Activated CD4-positive, CD25-positive, alpha-beta regulatory T cell (primary cell): ENCODE measurements around the gene STAM2.
"Not testable (repeated sequence)": the region's sequence is repeated elsewhere in the genome, so short reads cannot be mapped to it uniquely, and the experiment has no call there.

ENCODE experiments used
- DNase-seq, 4 experiments: peaks; one replicate each; lab custom pipeline; 2025; lab: John Stamatoyannopoulos, UW

STAM2 gene

DNA sequence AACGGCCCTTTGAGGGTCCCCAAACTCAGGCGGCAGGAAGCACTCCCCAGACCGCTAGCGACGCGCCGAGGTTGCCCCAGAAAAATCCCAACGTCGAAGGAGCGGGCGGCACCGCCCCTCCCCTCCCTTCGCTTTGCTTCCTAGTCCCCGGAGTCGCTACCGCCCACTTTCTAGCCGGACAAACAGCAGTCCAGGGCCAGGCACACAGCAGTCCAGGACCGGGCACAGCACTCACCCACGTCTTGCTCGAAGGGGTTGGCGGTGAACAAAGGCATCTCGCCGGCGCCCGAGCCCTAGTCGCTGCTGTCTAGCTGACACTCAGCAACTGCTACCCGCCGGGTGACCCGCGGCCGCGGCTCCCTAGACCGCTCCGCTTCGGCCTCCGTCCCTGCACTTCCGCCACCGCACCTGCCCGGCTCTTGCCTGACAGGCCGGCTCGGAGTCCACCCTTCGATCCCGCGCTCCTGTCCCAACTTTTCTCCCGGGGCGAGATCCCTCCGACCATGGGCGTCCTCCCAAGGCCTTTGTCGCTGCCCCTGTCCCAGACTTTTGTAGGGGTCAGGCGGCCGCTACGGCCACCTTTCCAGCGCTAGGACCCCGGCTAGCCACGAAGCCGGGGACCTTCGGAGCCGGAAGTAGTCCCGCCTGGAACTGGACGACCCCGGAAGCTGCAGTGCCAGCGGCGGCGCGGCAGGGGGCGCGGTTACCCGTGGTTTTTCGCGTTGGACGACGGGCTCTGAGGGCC is at the start of gene STAM2:
TSS of gene STAM2 (minus strand) at position 396 of the 745 bp plus-strand sequence. CDS start at position 275, 121 bp downstream.
- peak; percentile 84 to 93 (median 88) for DNase-seq

GRCh38 chr2:152223977-152224376 is 48.4 kb upstream of the STAM2 start:
- no peak for DNase-seq

GRCh38 chr2:152222975-152223637 is 47.5 kb upstream of the STAM2 start:
- DNase-seq, result no peak

- no peak for DNase-seq
Measured at GRCh38 chr2:152221839-152222238, 46.3 kb upstream of the STAM2 start.

- DNase-seq, result no peak
Measured at GRCh38 chr2:152219077-152219828, 43.7 kb upstream of the STAM2 start.

- no peak for DNase-seq
Measured at GRCh38 chr2:152201466-152201830, 25.9 kb upstream of the STAM2 start.

DNA sequence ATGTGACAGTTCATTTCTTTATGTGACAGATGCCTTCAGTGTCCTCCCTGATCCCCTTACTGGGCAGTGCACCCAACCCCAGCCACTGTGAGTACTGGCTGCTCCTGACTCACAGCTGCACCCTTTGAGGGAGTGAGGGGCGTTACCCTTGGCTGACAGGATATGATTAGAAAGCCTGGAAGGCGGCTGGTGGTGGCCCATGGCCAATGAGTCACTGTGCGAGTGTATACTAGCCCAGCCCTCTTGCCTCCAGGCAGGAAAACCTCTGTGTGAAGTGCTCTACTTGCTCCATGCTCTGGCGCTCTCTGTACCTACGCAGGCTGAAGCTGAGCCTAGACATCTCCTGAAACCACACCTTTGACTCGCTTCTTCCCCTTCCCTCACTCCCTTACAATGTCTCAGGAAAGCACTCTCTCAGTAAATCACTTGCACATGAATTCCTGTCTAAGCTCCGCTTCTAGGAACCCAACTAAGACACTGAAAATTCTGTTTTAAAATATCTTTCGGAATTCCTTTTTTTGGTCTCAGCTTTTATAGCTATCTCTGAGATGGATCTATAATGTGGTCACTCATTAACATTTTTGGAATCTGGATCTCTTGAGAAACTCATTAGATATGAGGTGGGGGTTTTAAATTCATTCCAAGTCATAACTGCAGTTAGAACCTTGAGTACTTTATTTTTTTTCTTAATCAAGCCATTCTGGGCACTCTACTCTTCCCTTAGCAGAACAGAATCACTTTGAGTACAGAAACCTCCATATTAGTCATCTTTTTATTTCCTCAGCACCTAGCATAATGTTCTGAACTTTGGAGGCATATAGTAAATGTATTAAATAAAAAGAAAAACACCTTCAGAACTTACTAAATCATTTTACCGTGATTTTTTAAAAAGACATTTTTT is 25.3 kb upstream of the STAM2 start:
- DNase-seq, result no peak

GRCh38 chr2:152200101-152200500 is 24.5 kb upstream of the STAM2 start:
- DNase-seq, result no peak

- no peak for DNase-seq
Measured at GRCh38 chr2:152198499-152198898, 22.9 kb upstream of the STAM2 start.

- not testable (repeated sequence) for DNase-seq
Measured at GRCh38 chr2:152197508-152198284, 22.1 kb upstream of the STAM2 start.

GRCh38 chr2:152189622-152190495 is 14.3 kb upstream of the STAM2 start:
- DNase-seq, result no peak

DNA sequence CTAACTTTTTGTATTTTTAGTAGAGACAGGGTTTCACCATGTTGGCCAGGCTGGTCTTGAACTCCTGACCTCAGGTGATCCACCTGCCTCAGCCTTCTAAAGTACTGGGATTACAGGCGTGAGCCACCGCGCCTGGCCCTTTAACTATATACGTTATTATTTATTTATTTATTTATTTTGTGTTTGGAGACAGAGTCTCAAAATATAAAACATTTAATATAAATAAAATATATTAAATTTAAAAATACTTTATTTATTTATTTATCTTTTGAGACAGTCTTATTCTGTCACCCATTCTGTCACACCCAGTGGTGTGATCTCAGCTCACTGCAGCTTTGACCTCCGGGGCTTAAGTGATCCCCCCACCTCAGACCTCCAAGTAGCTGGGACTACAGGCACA is 11.2 kb upstream of the STAM2 start:
- DNase-seq, result not testable (repeated sequence)

GRCh38 chr2:152186262-152186661 is 10.7 kb upstream of the STAM2 start:
- DNase-seq, result no peak

- no peak for DNase-seq
Measured at GRCh38 chr2:152183401-152184073, 8.0 kb upstream of the STAM2 start.

DNA sequence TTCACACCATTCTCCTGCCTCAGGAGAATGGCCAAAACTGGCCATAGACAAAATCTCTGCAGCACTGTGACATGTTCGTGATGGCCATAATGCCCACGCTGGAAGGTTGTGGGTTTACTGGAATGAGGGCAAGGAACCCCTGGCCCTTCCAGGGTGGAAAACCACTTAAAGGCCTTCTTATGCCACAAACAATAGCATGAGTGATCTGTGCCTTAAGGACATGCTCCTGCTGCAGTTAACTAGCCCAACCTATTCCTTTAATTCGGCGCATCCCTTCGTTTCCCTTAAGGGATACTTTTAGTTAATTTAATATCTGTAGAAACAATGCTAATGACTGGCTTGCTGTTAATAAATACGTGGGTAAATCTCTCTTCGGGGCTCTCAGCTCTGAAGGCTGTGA is 2.1 kb upstream of the STAM2 start:
- DNase-seq, result not testable (repeated sequence)

DNA sequence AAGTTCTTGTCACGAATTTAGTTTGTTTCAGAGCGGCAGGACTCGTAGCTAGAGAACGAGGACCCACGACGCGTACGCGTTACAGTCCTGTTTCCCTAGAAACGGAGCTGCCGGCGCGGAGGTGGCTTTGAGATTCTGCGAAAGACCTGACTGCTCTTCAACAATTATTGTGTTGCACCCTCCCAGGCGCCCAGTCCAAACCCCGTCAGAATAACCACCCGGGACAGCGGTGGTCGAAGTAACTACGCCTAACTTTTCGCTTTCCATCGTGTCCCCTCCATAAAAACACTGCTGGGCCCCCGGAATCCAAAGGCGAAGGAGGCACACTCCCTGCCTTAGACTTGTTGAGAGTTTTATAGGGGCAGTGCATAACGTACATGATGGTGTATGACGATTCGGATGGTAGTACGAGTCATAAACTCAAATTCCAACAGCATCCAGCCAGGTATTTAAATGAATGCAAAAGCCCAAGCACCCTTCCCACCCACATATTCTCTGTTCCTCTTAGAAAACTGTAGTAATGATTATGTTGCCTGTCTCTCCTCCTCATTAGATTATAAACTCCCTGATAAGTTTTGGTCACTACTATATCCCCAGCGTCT is 651 bp upstream of the STAM2 start:
- DNase-seq, result no peak

GRCh38 chr2:152175012-152175367 is 573 bp downstream of the STAM2 start:
- no peak for DNase-seq

DNA sequence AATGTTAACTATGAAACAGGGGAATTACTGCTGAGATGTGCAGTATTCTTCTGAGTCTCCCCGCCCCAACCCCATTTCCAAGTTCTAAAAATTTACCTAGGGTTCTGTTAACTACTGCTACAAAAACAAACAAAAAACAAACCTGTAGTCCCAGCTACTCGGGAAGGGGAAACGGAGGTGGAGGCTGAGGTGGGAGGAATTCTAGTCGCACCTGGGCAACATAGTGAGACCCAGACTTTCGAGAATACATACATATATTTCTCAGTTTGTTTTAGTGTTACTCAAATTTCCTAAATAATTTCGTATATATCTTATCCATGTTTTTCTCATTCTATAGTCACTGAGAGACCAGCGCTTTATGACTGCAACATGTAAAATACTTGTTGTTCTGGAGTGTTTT is 989 bp downstream of the STAM2 start:
- no peak for DNase-seq

- no peak for DNase-seq
Measured at GRCh38 chr2:152173831-152174230, 1.7 kb downstream of the STAM2 start.
